Transverse colon (tissue), 4 donors: ENCODE data around the gene LIG1. TPM values are rescaled to one million over a fixed set of nuclear protein-coding genes. Genes with fewer than 3 reads are reported as not detected.
"Not testable (repeated sequence)": the region's sequence is repeated elsewhere in the genome, so short reads cannot be mapped to it uniquely, and the experiment has no call there.

Source experiments
- DNase-seq: peaks from one replicate; pipeline ENCODE4 v3.0.0-alpha.2; 2019
- H3K27ac ChIP-seq, 4 donors: fragments of 200-600 bp; sonication (generic); 2 replicates each; pipeline ENCODE4 v1.5.1; 2016 to 2018; ENCODE audit warnings: inconsistent platforms in 4 of 4
- H3K27me3 ChIP-seq: fragments of 200-600 bp; sonication (generic); 2 replicates; pipeline ENCODE4 v1.5.1; 2017; ENCODE audit warnings: inconsistent platforms
- H3K36me3 ChIP-seq, 4 donors: fragments of 200-600 bp; sonication (generic); 2 replicates each; pipeline ENCODE4 v1.5.1; 2017 to 2019; ENCODE audit warnings: inconsistent platforms in 4 of 4
- H3K4me1 ChIP-seq, 4 donors: fragments of 200-600 bp; sonication (generic); 2 replicates each; pipeline ENCODE4 v1.5.1; 2017 to 2020; ENCODE audit warnings: inconsistent platforms in 4 of 4
- H3K4me3 ChIP-seq, 4 donors: fragments of 200-600 bp; sonication (generic); 1 replicate in 1 of 4; 2 replicates in 3 of 4; pipeline versions ENCODE4 v1.5.1 to v1.6.1; 2017 to 2019; ENCODE audit warnings: inconsistent platforms in 4 of 4
- H3K9me3 ChIP-seq, 2 donors: fragments of 200-600 bp; sonication (generic); 2 replicates each; pipeline ENCODE4 v1.5.1; 2017 to 2019; ENCODE audit warnings: inconsistent platforms in 2 of 2
- CTCF ChIP-seq, 5 experiments: fragments of 200-600 bp in 3 of 5; fragments of 450-650 bp in 2 of 5; sonication (generic) in 3 of 5; IDR thresholded peaks; 1 replicate in 2 of 5; 2 replicates in 3 of 5; pipeline ENCODE4 v1.5.1; 2016 to 2017; ENCODE audit warnings: antibody characterized with exemption in 5 of 5, inconsistent platforms in 3 of 5, mild to moderate bottlenecking in 2 of 5, moderate library complexity in 1 of 5
- EP300 ChIP-seq: sonication (generic); formaldehyde crosslinking; IDR thresholded peaks from one replicate; pipeline ENCODE4 v1.6.1; 2017; ENCODE audit warnings: antibody characterized with exemption, low read depth
- POLR2A ChIP-seq: fragments of 450-650 bp; IDR thresholded peaks from one replicate; pipeline ENCODE4 v1.6.1; 2016; ENCODE audit warnings: antibody characterized with exemption, mild to moderate bottlenecking, moderate library complexity
- POLR2AphosphoS5 ChIP-seq, 3 donors: sonication (generic); formaldehyde crosslinking; IDR thresholded peaks; one replicate each; pipeline ENCODE4 v1.6.1; 2016; ENCODE audit warnings: antibody characterized with exemption in 3 of 3
- whole genome bisulfite sequencing, 2 donors: methylation state at CpG; one replicate each; pipeline ENCODE4 v1.1.5; 2018; ENCODE audit warnings: low coverage in 1 of 2; 5-methylcytosine and 5-hydroxymethylcytosine counted together
- in situ Hi-C, 4 donors: fragments of 200-750 bp; cut with MboI; loops; one replicate each; pipeline versions ENCODE4 v1.15.0 to v1.15.1; 2017; ENCODE audit warnings: low sequenced_read_pairs in 3 of 4, low pct_ligation_motif_present in 1 of 4, low pct_unique_long_range_greater_than_20kb in 1 of 4
- intact Hi-C: fragments of 100-400 bp; cut with DNase I; formaldehyde crosslinking; loops from one replicate; pipeline ENCODE4 v1.15.1; 2023; ENCODE audit warnings: low total_unique reads
- total RNA-seq, 4 donors: library from RNA; depleted of rRNA; stranded (reverse); fragments of >200 nt; gene quantifications; one replicate each; pipeline ENCODE4 v1.1.0, GENCODE V29; 2016

The LIG1 gene
- total RNA-seq, 4 donors from 2014 or later, result 14.3 to 71.4 (median 26.8) TPM

- TF ChIP-seq CTCF (IDR thresholded peaks at IDR 0.05) (peak; percentile 63 to 77 (median 74)), POLR2A (no peak)
- no peaks in the 10 kb centered on the region for H3K9me3 ChIP-seq
- H3K27ac ChIP-seq, result no peak overlapping the region
- H3K4me3 ChIP-seq, result no peak overlapping the region
- in situ Hi-C loops (loop anchor here in 2 of 4 donors (10.0 kb wide), 1 partner anchor 52 kb away; no protein-coding TSS in a partner anchor), intact Hi-C loops (loop anchor here (10.0 kb wide), 1 partner anchor 262 kb away; the partner anchor contains the start of genes SYNGR4 and TMEM143)
- no peaks in the 10 kb centered on the region for H3K27me3 ChIP-seq
- H3K4me1 ChIP-seq, result peaks cover 0 to 10% (median 4%) of the 10 kb centered on the region in 4 donors
- H3K36me3 ChIP-seq, result no peaks in the 10 kb centered on the region
- 50 to 90% methylated on average over 2 to 13 of the region's 13 CpGs for WGBS, 2 donors
- peak; percentile 27 for DNase-seq
These were observed 67.0 kb downstream of the LIG1 start for GRCh38 chr19:48102870-48103751.

DNA sequence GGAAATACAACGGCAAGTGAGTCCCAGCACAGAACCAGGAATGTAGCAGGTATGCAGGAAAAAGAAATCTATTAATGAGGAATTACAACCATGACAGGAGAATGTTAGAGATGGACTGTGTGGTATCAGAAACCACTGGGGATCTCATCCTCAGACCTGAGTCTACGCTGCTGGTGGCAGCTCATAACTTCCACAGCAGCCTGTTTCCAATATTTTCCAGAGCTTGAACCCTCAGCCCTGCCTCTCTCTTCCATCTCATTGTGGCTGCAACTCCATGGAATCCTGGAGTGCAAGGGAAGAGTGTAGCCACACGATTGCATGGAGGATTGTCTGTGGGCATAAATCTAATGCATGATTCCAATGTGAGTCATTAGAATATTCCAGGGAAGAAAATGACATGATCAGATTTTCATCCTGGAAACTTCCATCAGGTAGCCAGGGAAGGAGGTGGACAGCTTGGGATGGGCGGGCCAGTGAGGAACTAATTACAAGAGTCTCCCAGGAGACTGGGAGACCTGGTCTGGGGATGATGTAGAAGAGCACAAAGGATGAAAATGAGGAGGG lies 74.5 kb downstream of the LIG1 start:
- Histone ChIP-seq H3K36me3 (no peaks in the 10 kb centered on the region), H3K27me3 (no peaks in the 10 kb centered on the region), H3K4me3 (no peak overlapping the region), H3K4me1 (no peaks in the 10 kb centered on the region), H3K9me3 (peaks cover 0 to 6% of the 10 kb centered on the region in 2 donors), H3K27ac (no peak overlapping the region)
- in situ Hi-C loops, result loop anchor here in 2 of 4 donors (25.0 kb wide), 1 partner anchor 133 kb away; no protein-coding TSS in a partner anchor
- TF ChIP-seq POLR2A (no peak), EP300 (no peak), POLR2AphosphoS5 (IDR thresholded peaks at IDR 0.05) (no peak), CTCF (IDR thresholded peaks at IDR 0.05) (no peak)
- WGBS, 2 donors, result 80 to 84% methylated on average over 4 of the region's 4 CpGs
- intact Hi-C loops, result no loop called here
- no peak for DNase-seq

DNA sequence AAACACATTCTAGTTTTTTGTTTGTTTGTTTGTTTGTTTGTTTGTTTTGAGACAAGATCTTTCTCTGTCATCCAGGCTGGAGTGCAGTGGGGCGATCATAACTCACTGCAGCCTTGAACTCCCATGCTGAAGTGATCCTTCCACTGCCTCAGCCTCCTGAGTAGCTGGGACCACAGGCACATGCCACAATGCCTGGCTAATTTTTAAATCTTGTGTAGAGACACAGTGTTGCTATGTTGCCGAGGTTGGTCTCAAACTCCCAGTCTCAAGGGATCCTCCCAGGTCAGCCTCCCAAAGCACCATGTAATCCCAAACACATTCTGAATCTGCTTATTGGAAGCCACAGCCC lies 75.3 kb downstream of the LIG1 start:
- in situ Hi-C loops (loop anchor here in 2 of 4 donors (25.0 kb wide), 1 partner anchor 133 kb away; no protein-coding TSS in a partner anchor), intact Hi-C loops (no loop called here)
- H3K36me3 ChIP-seq, result no peaks in the 10 kb centered on the region
- peaks cover 0 to 4% (median 0%) of the 10 kb centered on the region in 4 donors for H3K4me1 ChIP-seq
- H3K9me3 ChIP-seq, result peaks cover 0 to 6% of the 10 kb centered on the region in 2 donors
- no peak overlapping the region for H3K4me3 ChIP-seq
- TF ChIP-seq POLR2AphosphoS5 (IDR thresholded peaks at IDR 0.05) (no peak), EP300 (no peak), CTCF (IDR thresholded peaks at IDR 0.05) (no peak), POLR2A (no peak)
- WGBS, 2 donors, result 88% methylated on average over 2 of the region's 2 CpGs; no CpG with 5 or more reads in 1 of the 2 donors
- no peaks in the 10 kb centered on the region for H3K27me3 ChIP-seq
- no peak overlapping the region for H3K27ac ChIP-seq
- no peak for DNase-seq

- in situ Hi-C loops (loop anchor here in 2 of 4 donors (25.0 kb wide), 1 partner anchor 132 kb away; no protein-coding TSS in a partner anchor), intact Hi-C loops (no loop called here)
- no peaks in the 10 kb centered on the region for H3K27me3 ChIP-seq
- H3K9me3 ChIP-seq, result peaks cover 0 to 6% of the 10 kb centered on the region in 2 donors
- H3K36me3 ChIP-seq, result no peaks in the 10 kb centered on the region
- TF ChIP-seq EP300 (no peak), CTCF (IDR thresholded peaks at IDR 0.05) (no peak), POLR2AphosphoS5 (IDR thresholded peaks at IDR 0.05) (no peak), POLR2A (no peak)
- WGBS, 2 donors, result 17 to 19% methylated on average over 1 of the region's 1 CpG
- no peak overlapping the region for H3K27ac ChIP-seq
- H3K4me3 ChIP-seq, result no peak overlapping the region
- no peak for DNase-seq
- peaks cover 0 to 4% (median 0%) of the 10 kb centered on the region in 4 donors for H3K4me1 ChIP-seq
These were observed 75.9 kb downstream of the LIG1 start for GRCh38 chr19:48094129-48094854.

DNA sequence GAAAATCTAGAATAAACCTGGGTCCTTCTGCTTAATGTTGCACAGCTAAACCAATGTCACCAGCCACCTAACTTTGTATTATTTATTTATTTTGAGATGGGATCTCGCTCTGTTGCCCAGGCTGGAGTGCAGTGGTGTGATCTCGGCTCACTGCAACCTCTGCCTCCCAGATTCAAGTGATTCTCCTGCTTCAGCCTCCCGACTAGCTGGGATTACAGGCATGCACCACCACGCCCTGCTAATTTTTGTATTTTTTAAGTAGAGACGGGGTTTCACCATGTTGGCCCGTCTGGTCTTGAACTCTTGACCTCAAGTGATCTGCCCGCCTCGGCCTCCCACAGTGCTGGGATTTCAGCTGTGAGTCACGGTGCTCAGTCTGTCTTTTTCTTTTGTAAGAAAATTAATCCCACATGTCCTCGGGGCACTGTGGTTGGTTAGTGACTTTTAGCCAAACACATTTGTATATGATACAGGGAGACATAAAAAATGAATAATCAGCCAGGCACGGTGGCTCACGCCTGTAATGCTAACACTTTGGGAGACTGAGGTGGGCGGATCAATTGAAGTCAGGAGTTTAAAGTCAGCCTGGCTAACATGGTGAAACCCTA lies 78.9 kb downstream of the LIG1 start:
- in situ Hi-C loops, result loop anchor here in 2 of 4 donors (25.0 kb wide), 1 partner anchor 129 kb away; no protein-coding TSS in a partner anchor

More for the DNA sequence above, 78.9 kb downstream of the LIG1 start:
- H3K27me3 ChIP-seq, intact Hi-C loops, H3K9me3 ChIP-seq, H3K4me3 ChIP-seq, DNase-seq, H3K27ac ChIP-seq, H3K36me3 ChIP-seq, H3K4me1 ChIP-seq: not testable (repeated sequence)
- 71 to 82% methylated on average over 8 to 13 of the region's 13 CpGs for WGBS, 2 donors
